Neuronal stem cell (in vitro differentiated cells): ENCODE measurements around the gene NOXO1.
A peak's percentile ranks its signal among the peaks of the same experiment; 100 is the strongest.

ENCODE experiments used
- DNase-seq: peaks from one replicate; pipeline ENCODE4 v3.0.0-alpha.2; 2013; ENCODE audit warnings: low spot score
- H2AFZ ChIP-seq: one replicate; pipeline ENCODE4 v1.6.1; 2013; ENCODE audit warnings: mild to moderate bottlenecking, low read length, inconsistent platforms
- H2AK5ac ChIP-seq: 2 replicates; pipeline ENCODE4 v1.6.1; 2013; ENCODE audit warnings: low read depth, mild to moderate bottlenecking, inconsistent platforms, low read length, moderate library complexity, mixed read lengths
- H2BK120ac ChIP-seq: 2 replicates; pipeline ENCODE4 v1.6.1; 2013; ENCODE audit warnings: low read depth, mild to moderate bottlenecking, inconsistent platforms, low read length, moderate library complexity, mixed read lengths
- H2BK12ac ChIP-seq: one replicate; pipeline ENCODE4 v1.6.1; 2013; ENCODE audit warnings: low read length, inconsistent platforms
- H2BK15ac ChIP-seq: 2 replicates; pipeline ENCODE4 v1.6.1; 2013; ENCODE audit warnings: mild to moderate bottlenecking, low read length, inconsistent platforms, mixed read lengths
- H2BK5ac ChIP-seq: one replicate; pipeline ENCODE4 v1.6.1; 2013; ENCODE audit warnings: inconsistent platforms, mild to moderate bottlenecking, low read length, moderate library complexity
- H3K14ac ChIP-seq: one replicate; pipeline ENCODE4 v1.6.1; 2013; ENCODE audit warnings: low read length, inconsistent platforms
- H3K18ac ChIP-seq: 2 replicates; pipeline ENCODE4 v1.6.1; 2013; ENCODE audit warnings: low read length, inconsistent platforms
- H3K23ac ChIP-seq: 2 replicates; pipeline ENCODE4 v1.6.1; 2013; ENCODE audit warnings: low read depth, mild to moderate bottlenecking, mixed read lengths, low read length, inconsistent platforms; ENCODE audit not compliant: poor library complexity
- H3K27ac ChIP-seq: replicated peaks from 3 replicates; pipeline ENCODE4 v1.5.1; 2013; ENCODE audit warnings: low read length, inconsistent platforms
- H3K27me3 ChIP-seq, 3 experiments: 2 replicates each; pipeline ENCODE4 v1.6.1; 2013; ENCODE audit warnings: low read length in 3 of 3, mild to moderate bottlenecking in 2 of 3, inconsistent platforms in 1 of 3, low read depth in 1 of 3, mixed read lengths in 1 of 3, moderate library complexity in 1 of 3; ENCODE audit not compliant: control insufficient read depth in 3 of 3, insufficient read depth in 3 of 3
- H3K36me3 ChIP-seq, 2 donors: replicated peaks in 1 of 2; 2 replicates each; pipeline ENCODE4 v1.6.1; 2013; ENCODE audit warnings: low read length in 2 of 2; ENCODE audit not compliant: control insufficient read depth in 2 of 2, insufficient read depth in 2 of 2
- H3K4ac ChIP-seq: 2 replicates; pipeline ENCODE4 v1.6.1; 2013; ENCODE audit warnings: inconsistent platforms, mild to moderate bottlenecking, low read length, moderate library complexity
- H3K4me1 ChIP-seq, 2 donors: 1 replicate in 1 of 2; 2 replicates in 1 of 2; pipeline ENCODE4 v1.6.1; 2013; ENCODE audit warnings: low read length in 2 of 2, low read depth in 1 of 2; ENCODE audit not compliant: control insufficient read depth in 2 of 2, insufficient read depth in 1 of 2
- H3K4me2 ChIP-seq: one replicate; pipeline ENCODE4 v1.6.1; 2013; ENCODE audit warnings: mild to moderate bottlenecking, low read length, inconsistent platforms; ENCODE audit not compliant: insufficient read depth, poor library complexity, severe bottlenecking
- H3K4me3 ChIP-seq, 2 donors: 2 replicates each; pipeline ENCODE4 v1.5.1; 2013; ENCODE audit warnings: low read length in 2 of 2, mild to moderate bottlenecking in 2 of 2, inconsistent platforms in 1 of 2, moderate library complexity in 1 of 2
- H3K79me1 ChIP-seq: one replicate; pipeline ENCODE4 v1.6.1; 2013; ENCODE audit warnings: low read depth, mild to moderate bottlenecking, inconsistent platforms, low read length, moderate library complexity
- H3K9ac ChIP-seq: one replicate; pipeline ENCODE4 v1.6.1; 2013; ENCODE audit warnings: mild to moderate bottlenecking, low read depth, low read length, inconsistent platforms; ENCODE audit not compliant: poor library complexity
- H3K9me3 ChIP-seq, 2 donors: replicated peaks in 1 of 2; 2 replicates each; pipeline versions ENCODE3 to v1.6.1; 2013; ENCODE audit warnings: low read length in 2 of 2, mild to moderate bottlenecking in 2 of 2, inconsistent platforms in 1 of 2, low read depth in 1 of 2, mixed read lengths in 1 of 2, moderate library complexity in 1 of 2; ENCODE audit not compliant: control insufficient read depth in 2 of 2, insufficient read depth in 1 of 2
- H4K8ac ChIP-seq: one replicate; pipeline ENCODE4 v1.6.1; 2013; ENCODE audit warnings: low read depth, mild to moderate bottlenecking, inconsistent platforms, low read length, moderate library complexity
- H4K91ac ChIP-seq: one replicate; pipeline ENCODE4 v1.6.1; 2013; ENCODE audit warnings: low read length, low read depth, mild to moderate bottlenecking, inconsistent platforms; ENCODE audit not compliant: poor library complexity
- WGBS, 2 donors: extraction: QIAGEN DNeasy Blood & Tissue Kit; methylation state at CpG; one replicate each; pipeline ENCODE4 v1.1.7; 2013; ENCODE audit warnings: missing lambda C conversion rate in 2 of 2, mixed read lengths in 1 of 2; ENCODE audit not compliant: insufficient read length in 2 of 2, insufficient replicate concordance in 1 of 2; ENCODE audit errors: extremely low coverage in 2 of 2; 5-methylcytosine and 5-hydroxymethylcytosine counted together

The NOXO1 gene

DNA sequence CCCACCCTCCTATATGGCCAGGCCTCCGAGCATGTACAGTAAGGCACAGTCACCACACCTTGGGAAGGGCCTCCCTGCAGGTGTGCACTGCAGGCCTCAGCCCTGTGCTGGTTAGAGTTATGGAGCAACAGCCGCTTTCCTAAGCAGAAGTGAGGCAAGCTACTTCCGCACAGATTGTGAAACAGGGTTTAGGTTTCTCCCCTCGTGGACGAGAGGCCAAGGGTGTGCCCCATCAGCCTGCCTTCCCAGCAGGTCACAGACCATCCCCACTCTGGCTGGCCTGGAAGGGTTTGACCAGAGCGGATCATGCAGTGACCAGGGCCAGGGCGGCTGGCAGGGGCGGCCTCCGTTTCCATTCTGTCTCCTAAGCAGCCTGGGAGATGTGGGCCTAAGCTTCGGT, 43.0 kb downstream of the NOXO1 start:
- no peak overlapping the region for H4K91ac ChIP-seq
- no peak overlapping the region for H2BK120ac ChIP-seq
- peaks cover 6 to 11% of the 10 kb centered on the region in 2 donors for H3K4me1 ChIP-seq
- no peak overlapping the region for H3K4me2 ChIP-seq
- no peak overlapping the region for H2BK15ac ChIP-seq
- H3K14ac ChIP-seq, result no peak overlapping the region
- no peaks in the 10 kb centered on the region for H3K9me3 ChIP-seq
- no peak overlapping the region for H3K4me3 ChIP-seq
- no peak overlapping the region for H2AK5ac ChIP-seq
- no peak overlapping the region for H3K9ac ChIP-seq
- H3K36me3 ChIP-seq, result peaks cover 13 to 30% of the 10 kb centered on the region in 2 donors
- H3K27me3 ChIP-seq, result no peaks in the 10 kb centered on the region
- H3K18ac ChIP-seq, result no peak overlapping the region
- H2AFZ ChIP-seq, result no peak overlapping the region
- DNase-seq, result no peak
- no peak overlapping the region for H2BK5ac ChIP-seq
- no CpG with 5 or more reads among the region's 10 CpGs for WGBS, 2 donors
- no peak overlapping the region for H3K4ac ChIP-seq
- no peak overlapping the region for H2BK12ac ChIP-seq
- H3K79me1 ChIP-seq, result no peaks in the 10 kb centered on the region
- no peak overlapping the region for H4K8ac ChIP-seq
- H3K27ac ChIP-seq, result no peak overlapping the region
- H3K23ac ChIP-seq, result no peak overlapping the region

DNA sequence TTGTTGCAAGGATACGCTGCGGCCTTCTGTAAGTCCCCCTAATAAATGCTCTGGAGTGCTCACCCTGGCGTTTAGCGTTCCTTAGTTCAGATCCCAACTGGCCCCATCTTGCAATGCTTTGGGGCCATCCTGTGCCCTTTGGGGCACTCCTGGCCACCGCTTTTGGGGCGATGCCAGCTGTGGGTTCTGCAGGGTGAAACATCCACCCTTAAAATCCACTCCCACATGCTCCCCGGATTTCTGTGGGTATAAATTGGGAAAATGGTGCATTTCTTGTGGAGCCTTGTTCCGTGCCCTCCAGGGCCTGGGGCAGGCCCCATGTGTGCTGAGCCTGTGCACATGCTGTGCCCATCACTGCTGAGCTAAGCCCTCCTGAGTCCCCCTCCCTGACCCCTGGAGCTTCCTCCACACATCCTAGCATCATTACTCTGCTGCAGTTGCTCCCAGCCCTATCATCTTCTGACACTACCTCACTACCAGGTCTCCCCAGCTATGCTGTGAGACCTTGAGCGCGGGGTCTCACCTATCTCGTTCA, 44.3 kb downstream of the NOXO1 start:
- no peak overlapping the region for H3K14ac ChIP-seq

DNA sequence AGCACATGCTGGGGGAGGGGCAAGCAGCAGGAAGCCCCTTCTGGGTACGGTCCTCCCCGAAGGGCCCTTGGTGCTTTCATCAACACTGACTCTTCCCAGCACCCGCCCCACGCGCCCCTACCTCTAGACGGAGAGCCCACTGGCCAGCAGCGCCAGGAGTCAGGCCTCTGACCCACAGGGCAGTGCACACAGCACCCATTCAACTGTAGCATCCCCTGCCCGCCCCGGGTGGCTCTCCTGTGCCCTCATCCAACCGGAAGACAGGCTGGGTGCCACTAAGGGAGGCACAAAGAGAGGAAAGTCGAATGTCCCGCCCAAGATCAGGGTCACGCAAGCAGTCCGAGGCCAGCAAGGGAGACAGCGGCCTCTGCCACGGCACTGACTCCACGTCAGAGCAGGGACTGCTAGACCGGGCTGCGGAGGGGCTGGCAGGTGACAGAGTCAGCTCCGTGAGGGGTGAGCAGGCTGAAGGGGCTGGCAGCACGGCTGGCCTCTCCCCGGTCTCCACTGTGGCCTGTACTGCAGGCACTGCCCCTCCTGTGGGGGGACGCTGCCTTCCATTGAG, 48.1 kb downstream of the NOXO1 start:
- peak overlapping the region; percentile 72 for H2AFZ ChIP-seq
- peak overlapping the region; percentile 73 for H3K23ac ChIP-seq
- H2BK15ac ChIP-seq, result peak overlapping the region; percentile 91
- peak overlapping the region; percentile 97 for H2BK12ac ChIP-seq
- no peak overlapping the region for H4K91ac ChIP-seq
- no peaks in the 10 kb centered on the region for H3K79me1 ChIP-seq
- no peak overlapping the region for H2BK5ac ChIP-seq
- H3K36me3 ChIP-seq, result peaks cover 3 to 9% of the 10 kb centered on the region in 2 donors
- no peaks in the 10 kb centered on the region for H3K9me3 ChIP-seq
- no CpG with 5 or more reads among the region's 23 CpGs for WGBS, 2 donors
- H3K14ac ChIP-seq, result peak overlapping the region; percentile 94
- H3K4ac ChIP-seq, result no peak overlapping the region
- no peak for DNase-seq
- H3K4me1 ChIP-seq, result peaks cover 4 to 9% of the 10 kb centered on the region in 2 donors
- peak overlapping the region; percentile 77 for H3K9ac ChIP-seq
- H3K18ac ChIP-seq, result peak overlapping the region; percentile 71
- H3K4me3 ChIP-seq, result no peak overlapping the region
- peak overlapping the region; percentile 99 for H2AK5ac ChIP-seq
- H3K4me2 ChIP-seq, result no peak overlapping the region
- H4K8ac ChIP-seq, result no peak overlapping the region
- peaks cover 0 to 7% (median 5%) of the 10 kb centered on the region in 3 experiments for H3K27me3 ChIP-seq
- no peak overlapping the region for H2BK120ac ChIP-seq
- no peak overlapping the region for H3K27ac ChIP-seq

More for the DNA sequence above, 44.3 kb downstream of the NOXO1 start:
- Histone ChIP-seq H3K23ac (no peak overlapping the region), H3K36me3 (peaks cover 13 to 30% of the 10 kb centered on the region in 2 donors), H3K27me3 (no peaks in the 10 kb centered on the region), H3K27ac (no peak overlapping the region), H2AK5ac (no peak overlapping the region), H3K9ac (no peak overlapping the region), H3K9me3 (no peaks in the 10 kb centered on the region), H4K8ac (no peak overlapping the region), H3K4me3 (no peak overlapping the region), H3K4ac (no peak overlapping the region), H2BK120ac (no peak overlapping the region), H2AFZ (no peak overlapping the region), H3K18ac (no peak overlapping the region), H2BK12ac (no peak overlapping the region), H3K4me2 (no peak overlapping the region), H4K91ac (no peak overlapping the region), H2BK5ac (no peak overlapping the region), H3K4me1 (peaks cover 4 to 6% of the 10 kb centered on the region in 2 donors), H2BK15ac (no peak overlapping the region), H3K79me1 (no peaks in the 10 kb centered on the region)
- no CpG with 5 or more reads among the region's 11 CpGs for WGBS, 2 donors
- no peak for DNase-seq

DNA sequence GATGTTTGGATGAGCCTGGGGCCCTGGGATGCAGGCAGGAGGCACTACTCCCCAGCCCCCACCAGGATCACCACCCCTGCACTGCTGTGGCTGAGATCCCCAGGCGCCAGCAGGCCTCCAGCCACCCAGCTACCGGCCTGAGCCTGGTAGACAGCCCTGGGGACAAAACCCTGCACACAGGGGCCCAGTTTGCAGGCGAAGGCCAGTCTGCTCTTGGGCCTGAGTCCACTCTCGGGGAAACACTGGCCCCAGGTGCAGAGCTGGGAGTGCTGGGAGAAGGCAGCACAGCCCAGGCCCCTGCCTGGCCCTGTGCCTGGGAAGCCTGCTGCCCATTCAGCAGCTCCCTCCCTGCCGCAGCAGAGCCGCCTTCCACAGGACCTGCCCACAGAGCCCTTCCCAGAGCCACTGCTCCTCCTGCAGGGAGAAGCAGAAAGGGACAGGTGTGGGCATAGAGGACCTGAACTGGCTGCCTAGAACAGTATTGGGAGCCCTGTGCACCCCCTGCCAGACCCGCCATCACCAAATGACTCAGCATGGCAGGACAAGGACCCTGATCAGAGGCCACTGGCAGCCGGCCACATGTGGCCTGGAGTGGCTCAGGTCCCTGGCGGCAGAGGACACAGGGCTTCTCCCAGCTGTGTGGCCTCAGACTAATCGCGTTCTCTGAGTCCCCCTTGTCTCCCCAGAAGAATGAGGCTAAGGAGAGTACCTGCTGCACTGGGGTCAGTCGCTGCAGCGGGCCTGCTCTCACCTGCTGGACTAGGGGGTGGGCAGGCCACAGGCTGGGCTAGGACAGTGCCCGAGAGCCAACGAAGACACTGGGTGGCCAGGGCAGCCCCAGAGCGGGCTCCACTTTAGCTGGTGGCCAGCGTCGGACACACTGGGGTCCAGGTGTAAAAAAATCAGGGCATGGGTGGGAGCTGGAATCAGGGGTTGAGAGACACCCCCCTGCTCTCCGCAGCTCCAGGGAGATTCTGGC, 48.9 kb downstream of the NOXO1 start:
- H3K27ac ChIP-seq, result no peak overlapping the region
- peaks cover 4 to 9% of the 10 kb centered on the region in 2 donors for H3K4me1 ChIP-seq
- H3K9me3 ChIP-seq, result no peaks in the 10 kb centered on the region
- peak overlapping the region; percentile 94 for H3K14ac ChIP-seq
- H3K18ac ChIP-seq, result peak overlapping the region; percentile 89
- H3K79me1 ChIP-seq, result no peaks in the 10 kb centered on the region
- peak overlapping the region; percentile 90 for H2BK12ac ChIP-seq
- H3K36me3 ChIP-seq, result peaks cover 0 to 4% of the 10 kb centered on the region in 2 donors
- H3K9ac ChIP-seq, result peak overlapping the region; percentile 44
- H2BK15ac ChIP-seq, result peak overlapping the region; percentile 85
- H2BK5ac ChIP-seq, result peak overlapping the region; percentile 75
- no peak overlapping the region for H3K4me2 ChIP-seq
- H3K27me3 ChIP-seq, result peaks cover 0 to 8% (median 5%) of the 10 kb centered on the region in 3 experiments
- H3K4me3 ChIP-seq, result no peak overlapping the region
- H2AFZ ChIP-seq, result peak overlapping the region; percentile 72
- H4K8ac ChIP-seq, result no peak overlapping the region
- peak overlapping the region; percentile 93 for H3K4ac ChIP-seq
- WGBS, 2 donors, result no CpG with 5 or more reads among the region's 19 CpGs
- H2BK120ac ChIP-seq, result no peak overlapping the region
- no peak for DNase-seq
- H2AK5ac ChIP-seq, result peak overlapping the region; percentile 99
- peak overlapping the region; percentile 53 for H4K91ac ChIP-seq
- H3K23ac ChIP-seq, result peak overlapping the region; percentile 80
